OCI-LY3 (cell line): Measurements from ENCODE around the gene BMPR1B.

Source experiments
- H2AFZ ChIP-seq: fragments of 200-600, 300-600 bp; shearing (Covaris generic); 2 replicates; pipeline ENCODE4 v1.6.0; 2014; ENCODE audit warnings: antibody characterized with exemption, low read depth, low read length
- H3K27ac ChIP-seq: fragments of 200-600, 300-600 bp; sonication (generic); 2 replicates; pipeline ENCODE4 v1.5.1; 2014; ENCODE audit warnings: mild to moderate bottlenecking, low read length, moderate library complexity, mixed read lengths
- H3K27me3 ChIP-seq: fragments of 200-600, 300-600 bp; sonication (generic); 2 replicates; pipeline ENCODE4 v1.6.1; 2014; ENCODE audit warnings: low read depth, low read length, mixed read lengths
- H3K36me3 ChIP-seq: fragments of 200-600, 300-600 bp; sonication (generic); replicated peaks from 2 replicates; pipeline ENCODE3; 2014; ENCODE audit warnings: low read depth, low read length, mixed read lengths
- H3K4me1 ChIP-seq: fragments of 300-600, 200-600 bp; sonication (generic); 2 replicates; pipeline ENCODE4 v1.6.1; 2014; ENCODE audit warnings: low read length, mixed read lengths
- H3K4me2 ChIP-seq: fragments of 200-600, 300-600 bp; sonication (generic); 2 replicates; pipeline ENCODE4 v1.6.1; 2014; ENCODE audit warnings: low read length, mixed read lengths
- H3K4me3 ChIP-seq: fragments of 300-600, 200-600 bp; sonication (generic); 2 replicates; pipeline ENCODE4 v1.5.1; 2014; ENCODE audit warnings: antibody characterized with exemption, mild to moderate bottlenecking, low read length, moderate library complexity
- H3K79me2 ChIP-seq: fragments of 300-600, 200-600 bp; shearing (Covaris generic); 2 replicates; pipeline ENCODE4 v1.6.1; 2014; ENCODE audit warnings: mild to moderate bottlenecking, low read length, mixed read lengths
- H3K9ac ChIP-seq: fragments of 300-600, 200-600 bp; shearing (Covaris generic); 2 replicates; pipeline ENCODE4 v1.6.0; 2014; ENCODE audit warnings: mild to moderate bottlenecking, low read length, moderate library complexity
- H3K9me3 ChIP-seq: fragments of 200-600, 300-600 bp; shearing (Covaris generic); 2 replicates; pipeline ENCODE4 v1.6.1; 2014; ENCODE audit warnings: low read length, mixed read lengths; ENCODE audit not compliant: insufficient read depth
- H4K20me1 ChIP-seq: fragments of 200-600, 300-600 bp; sonication (generic); 2 replicates; pipeline ENCODE4 v1.6.1; 2016; ENCODE audit warnings: low read length, mixed read lengths; ENCODE audit not compliant: insufficient read depth
- CTCF ChIP-seq: fragments of 200-600, 300-600 bp; sonication (generic); IDR thresholded peaks from 2 replicates; pipeline ENCODE4 v1.5.1; 2014; ENCODE audit warnings: antibody characterized with exemption, low read length, low read depth
- EZH2phosphoT487 ChIP-seq: fragments of 200-600 bp; shearing (Covaris generic); IDR thresholded peaks from 2 replicates; pipeline ENCODE4 v1.6.1; 2018; ENCODE audit warnings: antibody characterized with exemption, mixed run types, low read depth

The BMPR1B gene

GRCh38 chr4:94882756-94883155, 125.0 kb downstream of the BMPR1B start:
- Histone ChIP-seq H3K9ac (no peak overlapping the region), H3K4me1 (no peaks in the 10 kb centered on the region), H2AFZ (no peak overlapping the region), H3K36me3 (no peaks in the 10 kb centered on the region), H3K4me3 (no peak overlapping the region), H4K20me1 (no peaks in the 10 kb centered on the region), H3K9me3 (no peaks in the 10 kb centered on the region), H3K4me2 (no peak overlapping the region), H3K79me2 (no peaks in the 10 kb centered on the region), H3K27me3 (no peaks in the 10 kb centered on the region), H3K27ac (no peak overlapping the region)
- TF ChIP-seq EZH2phosphoT487: no peak

- Histone ChIP-seq H3K4me1 (no peaks in the 10 kb centered on the region), H3K27ac (no peak overlapping the region), H3K36me3 (no peaks in the 10 kb centered on the region), H3K4me3 (no peak overlapping the region), H2AFZ (no peak overlapping the region), H3K9me3 (no peaks in the 10 kb centered on the region), H3K79me2 (no peaks in the 10 kb centered on the region), H4K20me1 (no peaks in the 10 kb centered on the region), H3K9ac (no peak overlapping the region), H3K4me2 (no peak overlapping the region), H3K27me3 (no peaks in the 10 kb centered on the region)
- TF ChIP-seq EZH2phosphoT487: no peak
- no peak for TF ChIP-seq CTCF
Observed at GRCh38 chr4:94887027-94887426, 129.3 kb downstream of the BMPR1B start.

DNA sequence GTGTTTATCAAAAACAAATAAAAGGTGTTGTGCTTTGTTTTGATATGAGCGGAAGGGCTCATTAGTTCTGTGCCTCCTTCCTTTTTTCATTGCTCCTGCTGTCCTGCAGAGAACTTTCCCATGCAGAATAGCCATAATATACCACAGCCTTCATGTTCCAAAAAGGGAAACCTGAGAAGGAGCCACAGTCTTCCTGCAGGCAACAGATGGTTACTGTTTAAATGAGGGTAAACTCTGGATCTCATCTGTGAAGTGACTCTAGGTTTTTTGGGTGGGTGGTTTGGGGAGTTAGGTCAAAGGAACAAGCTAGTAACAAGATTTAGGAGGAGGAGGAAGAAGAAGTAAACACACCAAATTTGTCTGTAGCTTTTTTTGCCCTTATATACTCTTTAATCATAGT, 131.8 kb downstream of the BMPR1B start:
- H3K36me3 ChIP-seq: no peaks in the 10 kb centered on the region
- H3K4me1 ChIP-seq: no peaks in the 10 kb centered on the region
- no peaks in the 10 kb centered on the region for H4K20me1 ChIP-seq
- H3K9me3 ChIP-seq: no peaks in the 10 kb centered on the region
- H3K79me2 ChIP-seq: no peaks in the 10 kb centered on the region
- H3K9ac ChIP-seq: no peak overlapping the region
- no peaks in the 10 kb centered on the region for H3K27me3 ChIP-seq
- TF ChIP-seq CTCF (no peak), EZH2phosphoT487 (no peak)
- H3K4me2 ChIP-seq: no peak overlapping the region
- H3K4me3 ChIP-seq: no peak overlapping the region
- no peak overlapping the region for H3K27ac ChIP-seq
- no peak overlapping the region for H2AFZ ChIP-seq

GRCh38 chr4:94889946-94890345, 132.2 kb downstream of the BMPR1B start:
- Histone ChIP-seq H3K4me1 (no peaks in the 10 kb centered on the region), H3K79me2 (no peaks in the 10 kb centered on the region), H4K20me1 (no peaks in the 10 kb centered on the region), H3K27me3 (no peaks in the 10 kb centered on the region), H3K9ac (no peak overlapping the region), H3K9me3 (no peaks in the 10 kb centered on the region), H3K4me3 (no peak overlapping the region), H3K36me3 (no peaks in the 10 kb centered on the region), H2AFZ (no peak overlapping the region), H3K4me2 (no peak overlapping the region), H3K27ac (no peak overlapping the region)
- TF ChIP-seq EZH2phosphoT487 (no peak), CTCF (no peak)

DNA sequence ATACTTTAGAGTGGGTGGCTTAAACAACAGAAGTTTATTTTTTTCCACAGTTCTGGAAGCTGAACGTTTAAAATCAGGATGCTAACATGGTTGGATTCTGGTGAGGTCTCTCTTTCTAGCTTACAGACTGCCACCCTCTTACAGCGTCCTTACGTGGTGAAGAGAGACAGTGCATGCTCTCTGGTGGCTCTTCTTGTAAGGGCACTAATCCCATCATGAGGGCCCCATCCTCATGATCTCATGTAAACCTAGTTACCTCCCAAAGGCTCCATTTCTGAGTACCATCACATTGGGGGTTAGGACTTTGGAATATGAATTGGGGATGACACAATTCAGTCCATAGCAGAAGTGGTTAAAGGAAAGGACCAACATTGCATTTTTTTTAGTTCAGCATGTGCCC, 132.8 kb downstream of the BMPR1B start:
- Histone ChIP-seq H2AFZ (no peak overlapping the region), H3K9ac (no peak overlapping the region), H3K27me3 (no peaks in the 10 kb centered on the region), H3K9me3 (no peaks in the 10 kb centered on the region), H3K4me3 (no peak overlapping the region), H3K4me1 (no peaks in the 10 kb centered on the region), H4K20me1 (no peaks in the 10 kb centered on the region), H3K79me2 (no peaks in the 10 kb centered on the region), H3K36me3 (no peaks in the 10 kb centered on the region), H3K4me2 (no peak overlapping the region), H3K27ac (no peak overlapping the region)
- TF ChIP-seq EZH2phosphoT487: no peak
- no peak for TF ChIP-seq CTCF
